ENCODE measurements around the gene IPO9. TPM values are rescaled to one million over a fixed set of nuclear protein-coding genes. Genes with fewer than 3 reads are reported as not detected.

The IPO9 gene
- total RNA-seq, 1 donor, result 28.9 TPM

DNA sequence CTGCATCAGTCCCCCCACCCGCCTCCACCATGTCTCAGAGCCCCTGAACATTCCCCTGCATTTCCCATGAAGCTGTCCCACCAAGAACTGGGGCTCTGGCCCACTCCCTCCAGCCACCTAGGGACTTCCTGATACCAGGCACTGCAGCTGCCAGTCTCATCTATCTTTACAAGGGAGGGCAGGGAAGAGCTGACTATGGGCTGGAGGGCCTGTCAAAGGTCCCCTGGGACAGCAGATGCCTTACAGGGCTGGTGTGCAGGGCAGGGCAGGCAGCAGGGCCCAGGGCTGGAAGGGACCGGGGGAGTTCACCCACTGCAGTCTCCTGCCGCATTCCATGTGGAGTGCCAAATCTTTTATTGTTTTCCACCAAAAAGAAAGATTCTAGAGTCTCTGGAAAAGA lies 77.4 kb downstream of the IPO9 start:
- DNase-seq (ENCODE audit: low read depth), result no peak
- no peak overlapping the region for H3K4me3 ChIP-seq (ENCODE audit: low read depth, low read length)
- TF ChIP-seq, protein P1, sequence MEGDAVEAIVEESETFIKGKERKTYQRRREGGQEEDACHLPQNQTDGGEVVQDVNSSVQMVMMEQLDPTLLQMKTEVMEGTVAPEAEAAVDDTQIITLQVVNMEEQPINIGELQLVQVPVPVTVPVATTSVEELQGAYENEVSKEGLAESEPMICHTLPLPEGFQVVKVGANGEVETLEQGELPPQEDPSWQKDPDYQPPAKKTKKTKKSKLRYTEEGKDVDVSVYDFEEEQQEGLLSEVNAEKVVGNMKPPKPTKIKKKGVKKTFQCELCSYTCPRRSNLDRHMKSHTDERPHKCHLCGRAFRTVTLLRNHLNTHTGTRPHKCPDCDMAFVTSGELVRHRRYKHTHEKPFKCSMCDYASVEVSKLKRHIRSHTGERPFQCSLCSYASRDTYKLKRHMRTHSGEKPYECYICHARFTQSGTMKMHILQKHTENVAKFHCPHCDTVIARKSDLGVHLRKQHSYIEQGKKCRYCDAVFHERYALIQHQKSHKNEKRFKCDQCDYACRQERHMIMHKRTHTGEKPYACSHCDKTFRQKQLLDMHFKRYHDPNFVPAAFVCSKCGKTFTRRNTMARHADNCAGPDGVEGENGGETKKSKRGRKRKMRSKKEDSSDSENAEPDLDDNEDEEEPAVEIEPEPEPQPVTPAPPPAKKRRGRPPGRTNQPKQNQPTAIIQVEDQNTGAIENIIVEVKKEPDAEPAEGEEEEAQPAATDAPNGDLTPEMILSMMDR (IDR thresholded peaks at IDR 0.05; ENCODE audit: insufficient read depth, low read depth, low read length), result no peak

DNA sequence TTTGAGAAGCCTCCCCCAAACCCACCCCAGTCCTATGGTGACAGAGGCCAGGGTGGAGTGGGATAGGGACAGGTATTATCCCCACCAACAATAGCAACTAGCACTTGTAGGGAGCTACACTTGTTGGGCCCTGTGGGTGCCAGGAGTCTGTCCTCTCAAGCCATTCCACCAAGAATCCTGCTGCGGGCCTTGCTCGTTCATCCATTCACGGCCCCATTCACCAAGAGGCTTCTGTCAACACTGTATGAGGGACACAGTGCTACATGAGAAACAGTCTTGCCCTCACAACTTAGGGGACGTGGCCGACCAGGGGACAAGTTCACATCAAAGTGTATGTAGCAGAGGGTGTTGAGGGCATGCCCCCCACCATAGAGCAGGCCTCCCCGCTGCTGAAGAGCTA lies 78.7 kb downstream of the IPO9 start:
- DNase-seq (ENCODE audit: low read depth), result no peak
- no peak overlapping the region for H3K4me3 ChIP-seq (ENCODE audit: low read depth, low read length)
- TF ChIP-seq, protein P1 (IDR thresholded peaks at IDR 0.05; ENCODE audit: insufficient read depth, low read depth, low read length), result no peak

DNA sequence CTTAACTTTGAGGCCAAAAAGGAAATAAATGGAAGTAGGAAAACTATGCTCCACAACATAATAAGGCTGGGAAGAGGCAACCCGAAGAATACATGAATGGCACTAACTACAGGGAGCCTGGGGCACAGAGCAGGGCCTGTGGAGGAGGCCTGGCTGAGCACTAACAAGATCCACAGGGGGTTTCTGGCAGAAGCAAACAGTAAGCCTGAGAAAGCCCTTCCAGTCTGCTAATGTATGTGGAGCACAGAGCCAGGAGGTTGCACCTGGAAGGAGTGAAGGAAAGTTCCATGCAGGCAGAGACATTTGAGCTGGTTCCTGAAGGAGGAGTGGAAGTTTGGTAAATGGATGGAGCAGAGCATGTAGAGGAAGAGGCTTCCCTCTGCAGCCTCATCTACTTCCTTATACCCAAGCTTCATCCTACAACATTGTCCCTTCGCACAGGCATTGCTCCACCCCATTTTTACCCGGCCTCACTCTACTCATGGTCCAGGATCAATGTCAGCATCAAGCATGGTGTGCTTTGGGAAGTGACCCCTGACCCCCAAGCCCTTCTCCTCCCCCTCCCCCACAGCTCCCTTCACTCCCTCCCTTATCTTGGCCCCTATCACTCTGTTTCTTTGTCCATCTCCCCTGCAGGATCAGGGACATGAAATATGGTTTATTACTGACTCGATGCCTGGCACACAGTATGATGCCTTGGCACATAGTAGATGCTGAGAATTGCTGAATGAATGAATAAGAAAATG lies 83.0 kb downstream of the IPO9 start:
- H3K4me3 ChIP-seq (ENCODE audit: low read depth, low read length), result no peak overlapping the region
- no peak for DNase-seq (ENCODE audit: low read depth)
- TF ChIP-seq, protein P1 (IDR thresholded peaks at IDR 0.05; ENCODE audit: insufficient read depth, low read depth, low read length), result no peak

DNA sequence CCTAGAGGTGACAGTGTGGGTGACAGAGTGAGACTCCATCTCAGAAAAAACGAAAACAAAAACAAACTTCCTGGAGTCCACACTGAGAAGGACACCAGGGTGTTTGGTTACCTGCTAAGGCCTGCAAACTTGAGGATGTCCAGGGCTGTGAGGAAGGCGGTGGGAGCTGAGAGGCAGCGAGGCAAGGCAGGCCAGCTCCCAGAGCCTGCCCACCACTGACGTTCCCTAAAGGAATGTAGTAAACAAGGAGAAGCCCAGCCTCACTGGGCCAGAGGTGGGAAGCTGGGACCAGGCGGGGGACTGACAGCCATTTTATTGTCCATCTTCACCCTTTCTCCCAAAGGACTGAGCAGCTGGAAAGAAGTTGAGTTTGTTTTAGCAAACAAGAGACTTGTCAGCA lies 83.9 kb downstream of the IPO9 start:
- TF ChIP-seq, protein P1 (IDR thresholded peaks at IDR 0.05; ENCODE audit: insufficient read depth, low read depth, low read length), result no peak
- H3K4me3 ChIP-seq (ENCODE audit: low read depth, low read length), result no peak overlapping the region
- DNase-seq (ENCODE audit: low read depth), result peak; percentile 68

DNA sequence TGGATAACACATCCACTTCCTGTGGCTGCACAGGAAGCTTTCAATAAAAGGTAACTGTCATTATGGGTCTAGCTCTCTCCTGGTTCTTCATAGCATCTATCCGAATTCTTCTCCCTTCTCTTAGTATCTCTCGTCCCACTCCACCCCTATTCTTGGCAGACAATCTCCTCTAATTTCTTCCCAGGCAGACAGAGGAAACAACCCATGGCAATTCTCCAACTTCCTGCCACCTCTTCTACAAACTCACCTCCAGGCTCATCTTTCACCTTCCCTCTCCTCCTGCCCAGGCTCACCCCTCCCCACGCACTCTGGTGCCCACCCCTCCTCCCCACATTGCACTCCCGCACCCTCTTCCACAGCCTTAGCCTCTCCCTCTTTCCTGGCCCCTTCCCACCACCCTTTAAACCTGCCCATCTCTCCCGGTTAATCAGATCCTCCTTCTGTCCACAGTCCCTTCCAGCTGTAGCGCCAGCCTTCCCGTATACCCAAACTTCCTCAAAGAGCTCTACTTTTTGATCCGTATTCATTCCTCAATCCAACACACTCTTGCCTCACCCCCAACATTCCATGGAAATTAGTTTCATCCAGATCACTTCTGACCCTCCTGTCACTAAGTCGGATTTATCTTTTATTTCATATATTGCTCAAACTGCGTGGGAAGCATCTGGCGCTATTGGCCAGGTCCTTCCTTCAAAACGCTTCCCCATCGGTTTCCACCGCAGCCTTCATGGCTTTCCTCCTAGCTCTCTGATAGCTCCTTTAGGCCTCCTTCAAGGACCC lies 85.7 kb downstream of the IPO9 start:
- TF ChIP-seq, protein P1 (IDR thresholded peaks at IDR 0.05; ENCODE audit: insufficient read depth, low read depth, low read length), result no peak
- DNase-seq (ENCODE audit: low read depth), result peak; percentile 68
- no peak overlapping the region for H3K4me3 ChIP-seq (ENCODE audit: low read depth, low read length)

DNA sequence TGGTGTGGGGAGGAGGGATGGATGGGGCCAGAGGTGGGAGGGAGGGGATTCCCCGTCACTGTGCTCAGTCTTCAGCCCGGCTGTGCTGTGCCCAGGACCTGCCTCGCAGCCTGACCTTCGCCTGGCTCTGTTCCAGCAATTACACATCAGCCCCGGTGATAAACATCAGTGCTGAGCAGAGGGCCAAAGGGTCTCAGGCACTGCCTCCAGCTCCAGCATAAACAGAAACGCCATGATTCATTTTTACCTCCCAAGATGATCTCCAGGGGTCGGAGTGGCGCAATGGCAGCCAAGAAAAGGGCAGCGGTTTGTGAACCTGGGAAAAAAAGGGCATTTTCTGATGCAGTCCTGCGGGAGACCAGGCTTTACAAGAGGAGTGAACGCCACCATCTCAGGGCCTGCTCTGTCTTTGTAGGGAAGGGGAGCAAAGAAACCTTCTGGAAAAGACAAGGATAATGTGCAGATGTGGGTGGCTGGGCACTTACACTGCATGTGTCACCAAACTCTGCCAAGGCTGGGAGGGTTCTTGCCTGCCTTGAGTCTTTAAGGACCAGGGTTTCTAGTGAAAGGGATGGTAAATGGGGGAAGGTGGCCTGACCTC lies 87.8 kb downstream of the IPO9 start:
- TF ChIP-seq, protein P1 (IDR thresholded peaks at IDR 0.05; ENCODE audit: insufficient read depth, low read depth, low read length), result no peak
- DNase-seq (ENCODE audit: low read depth), result peak; percentile 99
- no peak overlapping the region for H3K4me3 ChIP-seq (ENCODE audit: low read depth, low read length)

Data from fibroblast of villous mesenchyme (primary cell).